ENCODE measurements around the gene RPL19.

RPL19 gene

DNA sequence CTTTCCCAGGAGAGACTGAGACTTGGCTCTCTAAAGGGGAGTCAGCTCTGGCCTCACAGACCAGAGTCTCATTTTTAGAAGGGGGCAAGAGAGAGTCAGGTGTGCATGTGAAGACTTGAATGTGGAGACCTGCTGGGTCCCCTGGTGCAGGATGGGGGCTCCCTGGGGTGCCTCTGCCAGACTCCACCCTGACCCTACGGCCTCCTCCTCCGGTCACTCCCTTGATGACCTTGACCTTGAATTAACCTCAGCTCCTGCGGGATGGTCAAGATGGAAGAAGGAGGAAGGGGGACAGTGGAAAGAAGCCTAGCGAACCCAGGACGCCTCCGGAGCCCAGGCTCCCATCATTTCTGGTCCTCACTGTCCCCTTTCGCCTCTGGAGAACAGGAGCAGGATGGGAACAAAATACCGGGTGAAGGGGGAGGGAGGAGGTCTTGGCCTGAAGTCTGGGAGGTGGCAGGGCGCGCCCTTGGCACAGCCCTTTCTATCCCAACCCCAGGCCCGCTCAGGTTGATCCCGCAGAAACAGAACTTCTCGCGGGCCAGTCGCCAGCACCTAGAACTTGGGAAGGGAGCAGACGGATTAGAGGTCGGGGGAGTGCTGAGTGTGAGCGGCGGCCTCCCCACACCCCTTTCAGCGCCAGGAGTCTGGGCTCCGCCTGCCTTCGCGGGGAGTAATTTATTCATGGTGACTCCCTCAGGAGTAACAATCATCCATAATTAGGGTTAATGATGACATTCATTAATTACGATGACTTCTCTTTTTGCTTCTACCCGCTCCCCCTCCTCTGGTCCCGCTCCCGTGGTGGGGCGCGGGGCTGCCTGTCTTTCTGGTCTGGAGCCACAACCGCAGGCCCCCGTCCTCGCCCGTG lies 24.1 kb downstream of the RPL19 start:
- no peak for DNase-seq (ENCODE audit: low read depth, low spot score)

DNA sequence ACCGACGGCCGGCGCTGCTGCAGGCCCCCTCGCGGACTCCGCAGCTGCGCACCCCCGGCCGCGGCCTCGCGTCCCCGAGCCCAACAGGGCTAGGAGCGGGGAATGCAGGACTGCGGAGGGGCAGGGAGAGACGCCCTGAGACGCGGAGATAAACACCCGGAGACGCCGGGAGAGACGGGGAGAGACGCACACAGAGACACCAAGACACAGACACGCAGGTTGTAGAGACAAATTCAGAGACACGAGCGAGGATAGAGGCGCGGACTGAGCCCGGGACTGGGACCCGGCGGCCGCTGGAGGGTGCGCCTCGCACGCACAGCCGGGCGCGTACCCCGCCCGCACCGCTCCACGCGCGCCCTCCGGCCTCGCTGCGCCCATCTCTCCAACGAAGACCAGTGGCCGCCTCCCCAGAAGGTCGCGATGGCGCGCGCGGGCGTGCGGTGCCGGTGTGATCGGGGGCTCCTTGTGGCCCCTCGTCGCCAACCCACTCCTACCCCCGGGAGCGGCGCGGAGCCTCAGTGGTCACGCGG lies 24.8 kb downstream of the RPL19 start:
- no peak for DNase-seq (ENCODE audit: low read depth, low spot score)

GRCh38 chr17:39225308-39225958 lies 25.4 kb downstream of the RPL19 start, which contains the start of gene STAC2:
Gene STAC2, minus strand, starts transcription at chr17:39225945. Its CDS starts 443 bp downstream, at chr17:39225502.
- DNase-seq (ENCODE audit: low read depth, low spot score), result no peak

DNA sequence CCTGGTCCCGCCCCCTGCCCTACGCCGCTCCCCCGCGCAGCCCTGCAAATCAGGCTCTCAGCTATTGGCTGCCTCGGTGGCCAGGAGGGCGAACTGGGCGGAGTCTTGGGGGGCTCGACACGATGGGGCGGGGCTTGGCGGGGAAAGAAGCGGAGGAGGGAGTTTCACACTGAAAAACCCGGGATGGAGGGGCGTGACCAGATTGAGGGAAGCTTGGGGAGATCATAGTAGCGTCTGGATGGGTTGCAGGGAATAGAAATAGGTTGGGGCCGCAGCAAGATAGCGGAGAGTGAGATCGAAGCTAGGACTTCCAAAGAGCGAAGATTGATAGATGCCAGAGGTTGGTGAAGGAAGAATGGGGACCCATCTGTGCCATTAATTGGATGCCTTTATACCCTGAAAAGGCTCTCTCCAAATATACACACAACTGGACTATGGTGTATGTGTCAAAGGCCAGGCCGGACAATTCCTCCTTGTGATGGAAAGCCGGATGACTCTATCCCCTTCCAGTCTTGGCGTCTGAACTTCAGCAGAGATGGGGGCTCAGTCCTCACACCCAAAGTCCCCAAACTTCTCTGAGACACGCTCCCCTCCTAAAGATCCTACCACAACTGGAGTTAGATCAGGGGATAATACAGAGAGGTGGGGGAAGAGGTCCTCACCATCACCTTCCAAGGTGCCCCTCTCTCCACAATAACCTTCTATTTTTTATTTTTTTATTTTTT lies 26.0 kb downstream of the RPL19 start:
- DNase-seq (ENCODE audit: low read depth, low spot score), result no peak

DNA sequence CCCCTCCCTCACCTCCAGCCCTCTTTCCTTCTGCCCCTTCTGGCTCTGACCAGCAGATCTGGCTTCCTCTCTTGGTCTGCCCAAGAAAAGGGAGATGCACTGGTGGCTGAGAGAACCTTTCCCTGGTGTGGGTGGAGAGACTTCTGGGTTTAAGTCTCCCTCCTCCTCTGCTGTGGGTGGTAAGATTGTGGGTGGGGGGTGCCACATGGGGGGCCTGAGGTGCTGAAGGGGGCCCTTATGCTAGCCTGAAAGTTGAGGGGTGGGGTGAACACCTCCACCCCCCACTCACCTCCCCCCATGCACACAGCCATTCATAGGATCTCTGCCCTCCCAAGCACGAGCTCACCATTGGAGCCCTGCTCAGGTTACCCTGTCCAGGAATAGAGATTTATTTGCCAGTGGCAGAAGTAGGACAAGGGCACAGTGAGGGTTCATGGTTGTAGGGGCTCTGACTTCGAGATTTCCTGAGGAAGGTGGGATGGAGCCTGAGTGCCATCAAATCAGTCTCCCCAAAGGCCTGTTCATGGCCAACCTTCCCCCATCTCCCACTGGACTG lies 27.4 kb downstream of the RPL19 start:
- DNase-seq (ENCODE audit: low read depth, low spot score), result no peak

GRCh38 chr17:39229274-39229913 lies 29.3 kb downstream of the RPL19 start:
- DNase-seq (ENCODE audit: low read depth, low spot score), result no peak

GRCh38 chr17:39230361-39230760 lies 30.3 kb downstream of the RPL19 start:
- no peak for DNase-seq (ENCODE audit: low read depth, low spot score)

DNA sequence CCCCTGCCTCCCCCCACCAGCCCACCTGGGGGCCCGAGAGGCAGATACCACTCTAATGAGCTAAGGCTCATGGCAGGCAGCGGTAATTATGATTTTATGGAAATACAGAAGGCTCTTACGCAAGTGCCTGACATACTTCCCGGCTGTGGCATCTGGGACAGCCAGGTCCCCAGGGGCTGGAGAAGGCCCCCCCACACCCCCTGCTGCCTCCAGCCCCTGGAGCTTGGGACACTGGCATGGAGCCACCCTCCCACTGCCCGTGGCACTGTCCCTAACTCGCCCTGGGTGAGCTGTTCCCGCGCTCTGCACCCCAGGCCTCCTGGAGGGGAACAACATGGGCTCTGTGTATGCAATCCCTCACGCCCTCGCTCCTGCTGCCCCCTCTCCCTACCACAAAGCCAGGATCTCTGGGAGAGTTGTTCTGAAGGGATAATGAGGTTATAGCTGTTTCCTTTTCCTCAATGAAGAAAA lies 31.0 kb downstream of the RPL19 start:
- no peak for DNase-seq (ENCODE audit: low read depth, low spot score)

GRCh38 chr17:39231591-39232551 lies 31.8 kb downstream of the RPL19 start:
- no peak for DNase-seq (ENCODE audit: low read depth, low spot score)

DNA sequence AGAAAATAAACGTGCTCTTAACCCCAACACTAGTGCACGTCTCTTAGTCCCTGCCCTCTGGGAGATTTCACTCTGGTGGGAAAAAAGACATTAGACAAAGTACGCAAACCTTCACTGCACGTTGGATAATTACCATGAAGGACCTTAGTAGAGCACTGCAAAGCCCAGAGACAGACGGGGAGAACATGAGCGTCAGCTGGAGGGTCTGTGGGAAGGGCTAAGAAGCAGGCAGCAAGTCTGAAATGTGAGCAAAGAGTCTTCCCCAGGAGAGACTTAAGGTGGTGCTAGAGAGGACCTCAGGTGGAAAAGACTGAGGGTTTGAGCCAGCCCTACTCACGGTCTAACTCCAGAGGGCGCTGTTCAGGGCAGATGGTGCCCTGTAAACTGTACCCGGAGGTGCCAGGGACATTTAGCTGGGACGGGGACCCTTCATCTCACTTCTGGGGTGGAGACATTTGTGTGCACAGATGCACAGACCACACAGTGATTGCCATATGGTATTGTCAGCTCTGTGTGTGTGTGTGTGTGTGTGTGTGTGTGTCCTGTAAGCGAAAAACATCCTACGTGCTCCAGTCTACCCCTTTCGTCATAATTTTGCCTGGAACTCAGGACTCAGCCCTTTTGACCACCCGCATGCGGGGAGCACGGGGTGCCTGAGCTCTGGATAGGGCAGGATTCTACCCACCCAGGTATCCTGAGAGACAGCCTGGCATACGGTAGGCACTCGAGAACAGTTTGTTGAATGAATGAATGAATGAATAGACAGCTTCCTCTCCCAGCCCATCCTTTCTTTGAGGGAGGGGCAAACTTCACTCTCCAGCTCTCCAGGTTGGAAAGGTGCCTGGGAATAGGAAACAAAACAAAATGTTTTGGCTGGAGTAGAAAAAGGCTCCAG lies 35.7 kb downstream of the RPL19 start:
- DNase-seq (ENCODE audit: low read depth, low spot score), result no peak

GRCh38 chr17:39236450-39236927 lies 36.4 kb downstream of the RPL19 start:
- no peak for DNase-seq (ENCODE audit: low read depth, low spot score)

- DNase-seq (ENCODE audit: low read depth, low spot score), result no peak
These were observed 36.9 kb downstream of the RPL19 start for GRCh38 chr17:39236981-39237441.

GRCh38 chr17:39237586-39237985 lies 37.5 kb downstream of the RPL19 start:
- no peak for DNase-seq (ENCODE audit: low read depth, low spot score)

- no peak for DNase-seq (ENCODE audit: low read depth, low spot score)
These were observed 38.4 kb downstream of the RPL19 start for GRCh38 chr17:39238311-39238972.

DNA sequence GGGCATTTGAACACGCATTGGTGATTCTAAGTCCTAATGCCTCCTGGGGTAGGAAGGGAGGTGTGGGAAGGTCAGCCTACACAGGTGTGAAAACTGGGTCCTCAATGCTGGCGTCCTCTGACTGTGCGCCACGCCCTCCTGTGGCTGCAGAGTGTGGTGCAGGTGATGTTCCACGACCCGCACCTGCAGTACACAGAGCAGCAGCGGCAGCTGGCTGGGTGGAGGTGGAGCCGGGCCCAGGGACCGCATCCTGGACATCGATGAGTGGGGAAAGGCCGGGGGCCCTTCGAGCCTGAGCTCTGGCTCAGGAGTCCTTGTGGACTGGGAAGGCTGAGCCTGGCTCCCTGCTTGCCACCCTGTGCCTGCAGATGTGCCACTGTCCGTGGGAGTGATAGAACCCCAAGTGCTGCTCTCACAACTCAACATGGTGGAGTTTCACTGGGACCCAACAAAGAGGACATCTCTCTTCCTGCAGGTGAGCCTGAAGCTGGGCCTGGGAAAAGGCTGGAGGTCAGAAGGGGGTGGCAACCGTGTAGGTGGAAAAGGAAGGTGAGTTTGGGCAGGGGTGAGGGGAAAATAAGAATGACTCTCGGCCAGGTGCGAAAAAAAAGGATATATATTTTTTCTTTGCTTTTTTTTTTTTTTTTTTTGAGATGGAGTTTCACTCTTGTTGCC lies 39.7 kb downstream of the RPL19 start:
- no peak for DNase-seq (ENCODE audit: low read depth, low spot score)

DNA sequence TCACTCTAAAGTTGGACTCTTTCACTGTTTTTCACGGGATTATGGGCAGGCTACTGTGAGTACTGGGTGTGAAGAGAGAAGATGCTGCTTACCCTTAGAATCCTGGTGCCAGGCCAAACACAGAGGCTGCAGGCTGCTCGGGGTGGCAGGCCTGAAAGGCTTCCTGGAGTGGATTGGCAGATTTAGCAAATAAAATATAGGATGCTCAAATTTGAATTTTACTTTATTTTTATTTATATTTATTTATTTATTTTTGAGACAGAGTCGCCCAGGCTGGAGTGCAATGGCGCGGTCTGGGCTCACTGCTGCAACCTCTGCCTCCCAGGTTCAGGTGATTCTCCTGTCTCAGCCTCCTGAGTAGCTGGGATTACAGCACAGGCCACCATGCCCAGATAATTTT lies 40.5 kb downstream of the RPL19 start:
- no peak for DNase-seq (ENCODE audit: low read depth, low spot score)

GRCh38 chr17:39243155-39243554 lies 43.1 kb downstream of the RPL19 start:
- DNase-seq (ENCODE audit: low read depth, low spot score), result no peak
